ENCODE results near the gene EFHD2. TPM values are rescaled to one million over a fixed set of nuclear protein-coding genes. Genes with fewer than 3 reads are reported as not detected.

Gene EFHD2
- total RNA-seq, 1 experiment from 2014 or later, result 29.5 TPM

GRCh38 chr1:15381805-15382204 is 27.9 kb upstream of the EFHD2 start:
- BruUV-seq (replicated peaks), result no TSS peak
- no peak for DNase-seq
- Mint-ChIP-seq H3K27ac (ENCODE audit: unreplicated experiment) (no peak overlapping the region), H3K4me3 (ENCODE audit: unreplicated experiment) (no peak overlapping the region), H3K27me3 (ENCODE audit: insufficient read depth, unreplicated experiment) (no peaks in the 10 kb centered on the region), H3K4me1 (ENCODE audit: low read depth, unreplicated experiment) (no peaks in the 10 kb centered on the region), H3K9me3 (ENCODE audit: unreplicated experiment) (no peaks in the 10 kb centered on the region), H3K36me3 (ENCODE audit: insufficient read depth, unreplicated experiment) (no peaks in the 10 kb centered on the region)
- Histone ChIP-seq H3K36me3 (ENCODE audit: control insufficient read depth, insufficient read depth, low read length) (no peaks in the 10 kb centered on the region), H3K27me3 (replicated peaks; ENCODE audit: control insufficient read depth, insufficient read depth, low read length) (no peaks in the 10 kb centered on the region), H3K4me3 (ENCODE audit: low read depth, low read length) (no peak overlapping the region), H3K9me3 (no peaks in the 10 kb centered on the region), H3K4me1 (no peaks in the 10 kb centered on the region)
- intact Hi-C loops (cut with micrococcal nuclease; ENCODE audit: unreplicated experiment), result no loop called here
- TF ChIP-seq CTCF (IDR thresholded peaks at IDR 0.05; ENCODE audit: insufficient read depth in 1 of 2, low read depth in 1 of 2, low read length in 1 of 2, severe bottlenecking in 1 of 2, unreplicated experiment in 1 of 2), result no peak
- POLR2A ChIA-PET, result no interaction called here
- CTCF ChIA-PET, result no interaction called here

- H3K36me3 Mint-ChIP-seq (ENCODE audit: insufficient read depth, unreplicated experiment), result no peaks in the 10 kb centered on the region
- no peaks in the 10 kb centered on the region for H3K27me3 ChIP-seq (replicated peaks; ENCODE audit: control insufficient read depth, insufficient read depth, low read length)
- H3K4me3 Mint-ChIP-seq (ENCODE audit: unreplicated experiment), result no peak overlapping the region
- intact Hi-C loops (cut with micrococcal nuclease; ENCODE audit: unreplicated experiment), result no loop called here
- POLR2A ChIA-PET, result no interaction called here
- TF ChIP-seq CTCF (IDR thresholded peaks at IDR 0.05; ENCODE audit: insufficient read depth in 1 of 2, low read depth in 1 of 2, low read length in 1 of 2, severe bottlenecking in 1 of 2, unreplicated experiment in 1 of 2), result no peak
- H3K27me3 Mint-ChIP-seq (ENCODE audit: insufficient read depth, unreplicated experiment), result no peaks in the 10 kb centered on the region
- no peak overlapping the region for H3K27ac Mint-ChIP-seq (ENCODE audit: unreplicated experiment)
- no peaks in the 10 kb centered on the region for H3K9me3 ChIP-seq
- no peaks in the 10 kb centered on the region for H3K9me3 Mint-ChIP-seq (ENCODE audit: unreplicated experiment)
- no peaks in the 10 kb centered on the region for H3K4me1 Mint-ChIP-seq (ENCODE audit: low read depth, unreplicated experiment)
- DNase-seq, result no peak
- H3K36me3 ChIP-seq (ENCODE audit: control insufficient read depth, insufficient read depth, low read length), result no peaks in the 10 kb centered on the region
- CTCF ChIA-PET, result no interaction called here
- BruUV-seq (replicated peaks), result no TSS peak
- no peaks in the 10 kb centered on the region for H3K4me1 ChIP-seq
- no peak overlapping the region for H3K4me3 ChIP-seq (ENCODE audit: low read depth, low read length)
Measured at GRCh38 chr1:15382601-15383518, 26.8 kb upstream of the EFHD2 start.

- Mint-ChIP-seq H3K36me3 (ENCODE audit: insufficient read depth, unreplicated experiment) (no peaks in the 10 kb centered on the region), H3K27me3 (ENCODE audit: insufficient read depth, unreplicated experiment) (no peaks in the 10 kb centered on the region), H3K9me3 (ENCODE audit: unreplicated experiment) (no peaks in the 10 kb centered on the region), H3K27ac (ENCODE audit: unreplicated experiment) (no peak overlapping the region), H3K4me1 (ENCODE audit: low read depth, unreplicated experiment) (no peaks in the 10 kb centered on the region), H3K4me3 (ENCODE audit: unreplicated experiment) (no peak overlapping the region)
- H3K4me1 ChIP-seq, result no peaks in the 10 kb centered on the region
- ChIA-PET CTCF (no interaction called here), POLR2A (no interaction called here)
- DNase-seq, result no peak
- no peaks in the 10 kb centered on the region for H3K9me3 ChIP-seq
- BruUV-seq (replicated peaks), result no TSS peak
- H3K27me3 ChIP-seq (replicated peaks; ENCODE audit: control insufficient read depth, insufficient read depth, low read length), result no peaks in the 10 kb centered on the region
- no peaks in the 10 kb centered on the region for H3K36me3 ChIP-seq (ENCODE audit: control insufficient read depth, insufficient read depth, low read length)
- intact Hi-C loops (cut with micrococcal nuclease; ENCODE audit: unreplicated experiment), result no loop called here
- TF ChIP-seq CTCF (IDR thresholded peaks at IDR 0.05; ENCODE audit: insufficient read depth in 1 of 2, low read depth in 1 of 2, low read length in 1 of 2, severe bottlenecking in 1 of 2, unreplicated experiment in 1 of 2), result no peak
- H3K4me3 ChIP-seq (ENCODE audit: low read depth, low read length), result no peak overlapping the region
Measured at GRCh38 chr1:15383810-15384209, 25.9 kb upstream of the EFHD2 start.

All from Caco-2 (cell line).